RWPE1 (cell line): Measurements from ENCODE around the gene NDUFA5.

Source experiments
- CTCF ChIA-PET: fragments of 350-600 bp; sonication (Branson Sonifier 250); formaldehyde crosslinking; extraction: SDS; loops from one replicate; lab custom pipeline; 2021; lab: Yijun Ruan, JAX
- POLR2A ChIA-PET: fragments of 400-600 bp; formaldehyde crosslinking; extraction: SDS; loops from one replicate; lab custom pipeline; 2020; ENCODE audit warnings: antibody characterized with exemption; ENCODE audit not compliant: low non-redundant PET; lab: Yijun Ruan, JAX
- DNase-seq: peaks from one replicate; pipeline ENCODE4 v3.0.0; 2012; ENCODE audit warnings: low spot score
- H3K27ac ChIP-seq: fragments of 450-650 bp; 2 replicates; pipeline ENCODE4 v1.5.1; 2017
- TF ChIP-seq, protein P1 (sequence below): fragments of 450-650 bp; conservative IDR thresholded peaks from 2 replicates; pipeline ENCODE4 v1.5.1; 2017; ENCODE audit warnings: low read depth, mild to moderate bottlenecking

NDUFA5 gene

GRCh38 chr7:123579416-123579815 is 21.8 kb upstream of the NDUFA5 start:
- no peak overlapping the region for H3K27ac ChIP-seq
- DNase-seq = no peak
- ChIA-PET CTCF (no interaction called here), POLR2A (no interaction called here)
- TF ChIP-seq, protein P1, sequence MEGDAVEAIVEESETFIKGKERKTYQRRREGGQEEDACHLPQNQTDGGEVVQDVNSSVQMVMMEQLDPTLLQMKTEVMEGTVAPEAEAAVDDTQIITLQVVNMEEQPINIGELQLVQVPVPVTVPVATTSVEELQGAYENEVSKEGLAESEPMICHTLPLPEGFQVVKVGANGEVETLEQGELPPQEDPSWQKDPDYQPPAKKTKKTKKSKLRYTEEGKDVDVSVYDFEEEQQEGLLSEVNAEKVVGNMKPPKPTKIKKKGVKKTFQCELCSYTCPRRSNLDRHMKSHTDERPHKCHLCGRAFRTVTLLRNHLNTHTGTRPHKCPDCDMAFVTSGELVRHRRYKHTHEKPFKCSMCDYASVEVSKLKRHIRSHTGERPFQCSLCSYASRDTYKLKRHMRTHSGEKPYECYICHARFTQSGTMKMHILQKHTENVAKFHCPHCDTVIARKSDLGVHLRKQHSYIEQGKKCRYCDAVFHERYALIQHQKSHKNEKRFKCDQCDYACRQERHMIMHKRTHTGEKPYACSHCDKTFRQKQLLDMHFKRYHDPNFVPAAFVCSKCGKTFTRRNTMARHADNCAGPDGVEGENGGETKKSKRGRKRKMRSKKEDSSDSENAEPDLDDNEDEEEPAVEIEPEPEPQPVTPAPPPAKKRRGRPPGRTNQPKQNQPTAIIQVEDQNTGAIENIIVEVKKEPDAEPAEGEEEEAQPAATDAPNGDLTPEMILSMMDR = no peak

- CTCF ChIA-PET = no interaction called here
- POLR2A ChIA-PET = no interaction called here
- H3K27ac ChIP-seq = no peak overlapping the region
- TF ChIP-seq, protein P1 = no peak
- DNase-seq = no peak
Observed at GRCh38 chr7:123573896-123574467, 16.4 kb upstream of the NDUFA5 start.

GRCh38 chr7:123573341-123573740 is 15.7 kb upstream of the NDUFA5 start:
- DNase-seq = no peak
- ChIA-PET CTCF (no interaction called here), POLR2A (no interaction called here)
- H3K27ac ChIP-seq = no peak overlapping the region
- TF ChIP-seq, protein P1 = no peak

- ChIA-PET POLR2A (interaction anchor here (0.6 kb wide), 1 partner anchor 41 kb away, joined by 3 read pairs; no protein-coding TSS in a partner anchor), CTCF (no interaction called here)
- H3K27ac ChIP-seq = no peak overlapping the region
- DNase-seq = no peak
- TF ChIP-seq, protein P1 = no peak
Observed at GRCh38 chr7:123571684-123572083, 14.1 kb upstream of the NDUFA5 start.

DNA sequence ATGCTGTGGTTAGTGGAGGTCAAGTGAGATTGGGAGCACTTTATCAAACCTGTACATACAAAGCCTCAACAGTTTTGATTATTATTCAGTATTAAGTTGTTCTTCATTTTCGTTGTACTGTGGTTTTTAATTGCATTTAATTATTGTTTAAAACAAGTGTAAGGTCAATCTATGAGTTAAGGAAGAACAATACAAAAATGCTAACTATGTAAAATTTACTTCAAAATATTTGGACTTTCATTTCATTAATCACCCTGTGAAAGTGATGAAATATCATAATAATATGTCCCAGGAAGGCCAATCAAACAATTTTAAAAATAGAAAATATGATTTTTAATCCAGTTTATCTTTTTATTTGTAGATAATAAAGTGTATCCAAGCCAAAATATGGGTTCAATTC is 13.6 kb upstream of the NDUFA5 start:
- ChIA-PET CTCF (no interaction called here), POLR2A (no interaction called here)
- DNase-seq = no peak
- TF ChIP-seq, protein P1 = no peak
- H3K27ac ChIP-seq = no peak overlapping the region

DNA sequence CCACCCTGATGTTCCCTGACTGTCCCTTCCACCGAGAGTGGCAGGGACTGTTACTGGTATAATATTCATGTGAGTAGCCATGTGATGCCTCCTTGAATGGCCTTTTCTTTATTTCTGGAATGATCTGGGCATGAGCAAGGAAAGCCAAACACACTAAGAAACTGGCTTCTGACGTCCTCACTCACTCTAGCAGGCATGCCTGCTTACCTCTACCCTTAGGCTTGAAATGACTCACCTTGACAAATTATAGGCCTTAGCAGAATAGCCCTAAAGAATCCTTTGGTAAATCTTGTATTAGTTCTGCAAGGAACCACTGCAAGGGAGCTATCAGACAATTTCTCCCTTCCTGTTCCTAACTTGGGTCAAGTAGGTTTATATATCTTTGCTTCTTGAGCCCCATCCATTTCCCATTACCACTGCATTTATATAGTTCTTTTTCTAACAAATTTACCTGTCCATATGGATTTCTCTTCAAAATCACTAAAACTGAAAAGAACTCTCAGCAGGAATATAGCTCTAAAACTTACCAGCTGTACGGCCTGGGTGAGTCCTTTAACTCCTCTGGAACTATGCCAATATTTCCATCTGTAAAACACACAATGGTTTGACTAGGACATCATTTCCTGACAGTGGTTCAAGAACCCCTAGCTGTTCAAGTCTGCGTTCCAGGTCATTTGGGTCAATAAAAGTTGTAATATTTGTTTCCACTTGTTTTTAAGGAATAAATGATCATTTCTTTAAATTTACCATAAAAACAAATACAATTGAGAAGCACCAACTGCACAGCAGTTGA is 13.0 kb upstream of the NDUFA5 start:
- ChIA-PET CTCF (no interaction called here), POLR2A (no interaction called here)
- DNase-seq = peak; percentile 45
- no peak overlapping the region for H3K27ac ChIP-seq
- TF ChIP-seq, protein P1 = no peak
